Left ventricle myocardium inferior (tissue), 1 donor: ENCODE results near the gene HSD17B8. TPM values are rescaled to one million over a fixed set of nuclear protein-coding genes. Genes with fewer than 3 reads are reported as not detected.

Source experiments
- DNase-seq: peaks from one replicate; pipeline ENCODE4 v3.0.0-alpha.2; 2020
- H3K27ac ChIP-seq: fragments of 200-600 bp; replicated peaks from 2 replicates; pipeline ENCODE4 v1.8.0; 2021
- H3K27me3 ChIP-seq: fragments of 200-600 bp; 2 replicates; pipeline ENCODE4 v1.8.0; 2021; ENCODE audit warnings: low read depth
- H3K36me3 ChIP-seq: fragments of 200-600 bp; 2 replicates; pipeline ENCODE4 v1.8.0; 2021
- H3K4me1 ChIP-seq: fragments of 200-600 bp; 2 replicates; pipeline ENCODE4 v1.8.0; 2021
- H3K4me3 ChIP-seq: fragments of 200-600 bp; 2 replicates; pipeline ENCODE4 v1.8.0; 2021; ENCODE audit warnings: mild to moderate bottlenecking, moderate library complexity
- H3K9me3 ChIP-seq: fragments of 200-600 bp; replicated peaks from 2 replicates; pipeline ENCODE4 v1.8.0; 2021
- intact Hi-C: fragments of 100-400 bp; cut with micrococcal nuclease; formaldehyde crosslinking; loops from one replicate; pipeline ENCODE4 v1.11.0; 2022
- total RNA-seq: library from RNA; stranded (reverse); fragmentation: NEBNext Ultra II Directional; extraction: Animal tissue kit (Norgen Biotek cat#: 25700); gene quantifications from one replicate; pipeline ENCODE4 v1.2.1, GENCODE V29; 2021
- TF ChIP-seq, protein P1 (sequence below): fragments of 200-600 bp; IDR thresholded peaks from 2 replicates; pipeline ENCODE4 v1.8.0; 2021; ENCODE audit warnings: antibody characterized with exemption, mild to moderate bottlenecking, borderline replicate concordance
- donor health status: DM: no; HTN: yes; CAD: no; lungs with severe emphysema.

Gene HSD17B8
- total RNA-seq, 1 donor from 2014 or later, result 18.2 TPM

DNA sequence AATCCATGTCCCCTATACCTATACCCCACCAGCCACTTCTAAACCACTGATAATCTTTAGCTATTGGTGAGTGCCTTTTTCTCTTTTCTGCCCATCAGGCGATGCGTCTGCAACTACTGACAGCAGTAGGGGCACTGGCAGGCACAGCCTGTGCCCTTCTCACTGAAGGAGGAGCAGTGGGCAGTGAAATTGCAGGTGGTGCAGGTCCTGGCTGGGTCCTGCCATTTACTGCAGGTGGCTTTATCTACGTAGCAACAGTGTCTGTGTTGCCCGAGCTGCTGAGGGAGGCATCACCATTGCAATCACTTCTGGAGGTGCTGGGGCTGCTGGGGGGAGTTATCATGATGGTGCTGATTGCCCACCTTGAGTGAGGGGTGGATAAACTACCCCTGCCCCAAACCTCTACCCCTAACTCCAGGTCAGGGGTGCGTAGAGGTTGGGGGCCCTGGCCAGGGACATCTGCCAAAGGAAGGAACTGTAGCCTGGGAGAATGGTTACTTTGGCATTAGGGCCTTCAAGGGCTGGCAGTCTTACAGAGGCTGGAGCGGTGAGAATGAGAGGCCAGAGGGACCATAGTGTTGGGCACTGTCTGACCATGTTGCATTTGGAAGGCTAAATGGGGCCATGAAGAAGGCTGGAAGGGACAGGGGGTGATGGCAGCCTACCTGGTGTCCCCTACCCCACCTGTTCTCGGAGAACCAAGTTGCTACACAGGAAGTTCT, 851 bp upstream of the HSD17B8 start:
- Histone ChIP-seq H3K27me3 (no peaks in the 10 kb centered on the region), H3K4me1 (peaks cover 82% of the 10 kb centered on the region), H3K9me3 (no peaks in the 10 kb centered on the region), H3K4me3 (peak overlapping the region; percentile 73), H3K36me3 (peaks cover 27% of the 10 kb centered on the region), H3K27ac (peak overlapping the region; percentile 81)
- TF ChIP-seq, protein P1, sequence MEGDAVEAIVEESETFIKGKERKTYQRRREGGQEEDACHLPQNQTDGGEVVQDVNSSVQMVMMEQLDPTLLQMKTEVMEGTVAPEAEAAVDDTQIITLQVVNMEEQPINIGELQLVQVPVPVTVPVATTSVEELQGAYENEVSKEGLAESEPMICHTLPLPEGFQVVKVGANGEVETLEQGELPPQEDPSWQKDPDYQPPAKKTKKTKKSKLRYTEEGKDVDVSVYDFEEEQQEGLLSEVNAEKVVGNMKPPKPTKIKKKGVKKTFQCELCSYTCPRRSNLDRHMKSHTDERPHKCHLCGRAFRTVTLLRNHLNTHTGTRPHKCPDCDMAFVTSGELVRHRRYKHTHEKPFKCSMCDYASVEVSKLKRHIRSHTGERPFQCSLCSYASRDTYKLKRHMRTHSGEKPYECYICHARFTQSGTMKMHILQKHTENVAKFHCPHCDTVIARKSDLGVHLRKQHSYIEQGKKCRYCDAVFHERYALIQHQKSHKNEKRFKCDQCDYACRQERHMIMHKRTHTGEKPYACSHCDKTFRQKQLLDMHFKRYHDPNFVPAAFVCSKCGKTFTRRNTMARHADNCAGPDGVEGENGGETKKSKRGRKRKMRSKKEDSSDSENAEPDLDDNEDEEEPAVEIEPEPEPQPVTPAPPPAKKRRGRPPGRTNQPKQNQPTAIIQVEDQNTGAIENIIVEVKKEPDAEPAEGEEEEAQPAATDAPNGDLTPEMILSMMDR, result no peak
- intact Hi-C loops, result no loop called here
- DNase-seq, result no peak

DNA sequence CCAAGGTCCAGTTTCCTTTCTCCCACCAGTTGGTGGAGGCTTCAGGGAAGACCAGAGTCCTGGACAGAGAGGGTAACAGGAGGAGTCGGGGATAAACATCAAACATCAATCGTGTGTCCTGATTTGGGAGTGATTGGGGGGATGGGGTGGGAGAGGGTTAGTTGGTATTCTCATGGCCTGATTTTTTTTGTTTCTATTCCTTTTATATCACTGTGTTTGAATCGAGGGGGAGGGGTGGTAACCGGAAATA, 365 bp upstream of the HSD17B8 start:
- intact Hi-C loops, result no loop called here
- no peaks in the 10 kb centered on the region for H3K27me3 ChIP-seq
- no peak for DNase-seq
- TF ChIP-seq, protein P1, result no peak
- H3K27ac ChIP-seq, result peak overlapping the region; percentile 81
- peak overlapping the region; percentile 73 for H3K4me3 ChIP-seq
- H3K36me3 ChIP-seq, result peaks cover 27% of the 10 kb centered on the region
- no peaks in the 10 kb centered on the region for H3K9me3 ChIP-seq
- peaks cover 82% of the 10 kb centered on the region for H3K4me1 ChIP-seq

DNA sequence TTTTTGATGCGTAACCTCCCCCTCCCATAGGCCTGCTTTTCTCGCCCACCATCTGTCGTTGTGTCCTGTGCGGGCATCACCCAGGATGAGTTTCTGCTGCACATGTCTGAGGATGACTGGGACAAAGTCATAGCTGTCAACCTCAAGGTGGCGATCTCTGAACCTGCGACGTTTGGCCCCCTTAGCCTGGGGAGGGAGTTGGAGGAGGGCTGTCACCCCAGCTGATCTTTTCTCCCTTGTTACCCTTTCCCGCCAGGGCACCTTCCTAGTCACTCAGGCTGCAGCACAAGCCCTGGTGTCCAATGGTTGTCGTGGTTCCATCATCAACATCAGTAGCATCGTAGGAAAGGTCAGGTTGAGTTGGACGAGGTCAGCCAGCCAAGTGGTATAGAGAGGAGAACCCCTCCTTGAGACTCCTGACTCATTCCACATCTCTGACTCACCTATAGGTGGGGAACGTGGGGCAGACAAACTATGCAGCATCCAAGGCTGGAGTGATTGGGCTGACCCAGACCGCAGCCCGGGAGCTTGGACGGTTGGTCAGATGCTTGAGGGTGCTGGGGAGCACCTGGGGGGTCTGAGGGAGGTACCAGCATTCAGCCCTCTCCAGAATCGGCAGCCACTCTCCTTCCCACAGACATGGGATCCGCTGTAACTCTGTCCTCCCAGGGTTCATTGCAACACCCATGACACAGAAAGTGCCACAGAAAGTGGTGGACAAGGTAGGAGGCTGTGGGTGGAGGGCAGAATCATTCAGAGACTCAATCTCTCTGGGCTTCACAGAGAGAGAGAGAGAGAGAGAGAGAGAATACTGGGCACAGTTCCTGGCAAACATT, 954 bp downstream of the HSD17B8 start:
- Histone ChIP-seq H3K4me3 (peak overlapping the region; percentile 73), H3K4me1 (peaks cover 71% of the 10 kb centered on the region)
- intact Hi-C loops, result no loop called here

DNA sequence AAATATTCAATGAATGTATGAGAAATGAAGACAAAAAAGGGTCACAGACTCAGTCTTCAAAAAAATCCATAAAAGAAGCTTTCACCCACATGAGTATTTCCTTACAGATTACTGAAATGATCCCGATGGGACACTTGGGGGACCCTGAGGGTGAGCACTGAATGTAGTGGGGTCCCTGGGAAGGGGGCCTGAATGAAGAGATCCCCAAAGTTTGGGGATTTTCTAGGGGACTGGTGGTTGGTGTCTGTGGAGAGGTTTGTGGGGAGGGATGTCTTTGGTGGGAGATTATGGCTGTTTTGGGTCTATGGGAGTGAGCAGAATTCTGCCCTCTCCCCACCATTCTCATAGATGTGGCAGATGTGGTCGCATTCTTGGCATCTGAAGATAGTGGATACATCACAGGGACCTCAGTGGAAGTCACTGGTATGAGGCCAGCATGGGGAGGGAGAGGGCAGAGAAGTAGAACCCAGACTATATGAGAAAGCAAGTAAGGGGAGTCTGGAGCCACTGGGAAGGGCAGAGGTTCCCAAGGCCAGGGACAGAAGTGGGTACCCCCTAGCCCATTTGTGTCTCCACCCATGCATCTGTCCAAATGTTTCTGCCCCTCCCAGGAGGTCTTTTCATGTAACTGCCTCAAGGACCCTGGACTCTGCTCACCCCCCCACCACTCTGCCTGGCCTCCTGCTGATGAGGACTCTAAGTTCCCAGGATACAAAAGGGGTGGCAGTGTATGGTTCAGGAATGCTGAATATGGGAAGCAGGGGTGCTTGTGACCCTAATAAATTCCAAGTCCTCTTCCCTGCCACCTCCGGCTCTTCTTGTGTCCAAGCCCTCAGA, 1.8 kb downstream of the HSD17B8 start:
- no peak for DNase-seq
- Histone ChIP-seq H3K36me3 (peaks cover 42% of the 10 kb centered on the region), H3K4me1 (peaks cover 66% of the 10 kb centered on the region), H3K27me3 (no peaks in the 10 kb centered on the region), H3K4me3 (no peak overlapping the region), H3K9me3 (no peaks in the 10 kb centered on the region), H3K27ac (no peak overlapping the region)
- TF ChIP-seq, protein P1, result no peak
- intact Hi-C loops, result no loop called here

More for the DNA sequence above, 954 bp downstream of the HSD17B8 start:
- Histone ChIP-seq H3K36me3 (peaks cover 35% of the 10 kb centered on the region), H3K27me3 (no peaks in the 10 kb centered on the region), H3K27ac (peak overlapping the region; percentile 81), H3K9me3 (no peaks in the 10 kb centered on the region)
- no peak for DNase-seq
- TF ChIP-seq, protein P1, result no peak

DNA sequence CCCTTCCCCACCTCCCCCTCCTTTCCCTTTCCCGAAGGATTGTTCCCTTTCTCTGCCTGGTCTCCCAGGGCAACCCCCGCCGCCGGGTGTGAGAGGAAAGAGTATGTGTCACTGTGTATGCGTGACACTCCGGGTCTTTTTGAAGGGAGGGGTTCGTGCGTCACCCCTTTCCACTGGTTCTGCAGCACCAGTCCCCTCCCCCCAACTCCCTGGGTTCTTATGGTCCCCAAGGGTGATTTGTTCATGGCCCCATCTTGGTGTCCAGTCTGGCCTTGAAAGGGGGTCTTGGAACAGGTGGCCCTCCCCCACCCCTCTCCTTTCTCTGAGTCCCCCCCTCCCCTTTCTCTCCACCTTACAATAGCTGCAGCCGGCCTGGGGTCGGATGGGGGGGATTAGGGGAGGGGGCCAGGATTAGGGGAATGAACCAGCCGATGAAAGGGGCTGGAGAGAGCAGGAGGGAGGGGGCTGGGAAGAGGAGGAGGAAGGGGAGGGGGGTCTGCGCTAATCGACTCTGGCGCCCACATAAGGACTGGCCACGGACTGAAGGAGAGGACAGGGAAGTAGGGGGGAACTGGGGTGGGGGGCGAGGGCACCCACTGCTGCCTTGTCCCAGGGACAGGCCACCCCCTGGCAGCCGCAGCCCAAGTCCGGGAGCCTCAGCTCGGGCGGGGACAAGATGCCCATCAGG, 2.6 kb downstream of the HSD17B8 start:
- peak overlapping the region; percentile 83 for H3K4me3 ChIP-seq
- no peaks in the 10 kb centered on the region for H3K27me3 ChIP-seq
- H3K36me3 ChIP-seq, result peaks cover 43% of the 10 kb centered on the region
- H3K9me3 ChIP-seq, result no peaks in the 10 kb centered on the region
- intact Hi-C loops, result no loop called here
- peak overlapping the region; percentile 94 for H3K27ac ChIP-seq
- TF ChIP-seq, protein P1, result no peak
- DNase-seq, result no peak
- peaks cover 58% of the 10 kb centered on the region for H3K4me1 ChIP-seq
